Measurements from ENCODE around the gene ZNF768.

ZNF768 gene

DNA sequence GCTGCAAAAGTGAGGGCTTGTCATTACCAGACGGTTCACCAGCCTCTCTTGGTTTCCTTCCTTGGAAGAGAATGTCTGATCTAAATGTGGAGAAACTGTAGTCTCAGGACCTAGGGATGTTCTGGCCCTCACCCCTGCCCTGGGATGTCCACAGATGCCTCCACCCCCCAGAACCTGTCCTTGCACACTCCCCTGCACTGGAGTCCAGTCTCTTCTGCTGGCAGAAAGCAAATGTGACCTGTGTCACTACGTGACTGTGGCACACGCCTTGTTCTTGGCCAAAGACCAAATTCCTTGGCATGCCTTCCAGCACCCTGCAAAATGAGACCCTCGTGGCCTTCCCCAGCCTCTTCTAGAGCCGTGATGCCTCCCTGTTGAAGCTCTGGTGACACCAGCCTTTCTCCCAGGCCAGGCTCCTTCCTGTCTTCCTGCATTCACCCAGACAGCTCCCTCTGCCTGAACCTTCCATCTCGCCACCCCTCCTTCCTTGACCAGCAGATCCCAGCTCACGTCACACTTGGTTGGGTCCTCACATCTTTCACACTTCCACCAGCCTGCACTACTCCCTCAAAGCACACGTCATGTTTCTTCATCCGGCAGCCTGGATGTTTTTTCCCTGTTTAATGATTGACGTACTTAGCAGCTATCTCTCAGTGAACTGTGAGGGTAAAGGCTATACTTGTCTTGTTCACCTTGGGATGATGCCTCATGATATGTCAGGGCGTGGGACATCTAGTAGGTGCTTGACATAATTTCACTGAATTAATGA, 4.3 kb downstream of the ZNF768 start:
- no peak overlapping the region for H3K4me3 ChIP-seq (ENCODE audit: low read length)
- DNase-seq (ENCODE audit: low read depth), result no peak
- TF ChIP-seq CTCF (conservative IDR thresholded peaks at IDR 0.05; ENCODE audit: low read depth, low read length), result no peak

GRCh38 chr16:30521476-30521872, 4.9 kb downstream of the ZNF768 start:
- no peak for DNase-seq (ENCODE audit: low read depth)
- H3K4me3 ChIP-seq (ENCODE audit: low read length), result no peak overlapping the region
- no peak for TF ChIP-seq CTCF (conservative IDR thresholded peaks at IDR 0.05; ENCODE audit: low read depth, low read length)

DNA sequence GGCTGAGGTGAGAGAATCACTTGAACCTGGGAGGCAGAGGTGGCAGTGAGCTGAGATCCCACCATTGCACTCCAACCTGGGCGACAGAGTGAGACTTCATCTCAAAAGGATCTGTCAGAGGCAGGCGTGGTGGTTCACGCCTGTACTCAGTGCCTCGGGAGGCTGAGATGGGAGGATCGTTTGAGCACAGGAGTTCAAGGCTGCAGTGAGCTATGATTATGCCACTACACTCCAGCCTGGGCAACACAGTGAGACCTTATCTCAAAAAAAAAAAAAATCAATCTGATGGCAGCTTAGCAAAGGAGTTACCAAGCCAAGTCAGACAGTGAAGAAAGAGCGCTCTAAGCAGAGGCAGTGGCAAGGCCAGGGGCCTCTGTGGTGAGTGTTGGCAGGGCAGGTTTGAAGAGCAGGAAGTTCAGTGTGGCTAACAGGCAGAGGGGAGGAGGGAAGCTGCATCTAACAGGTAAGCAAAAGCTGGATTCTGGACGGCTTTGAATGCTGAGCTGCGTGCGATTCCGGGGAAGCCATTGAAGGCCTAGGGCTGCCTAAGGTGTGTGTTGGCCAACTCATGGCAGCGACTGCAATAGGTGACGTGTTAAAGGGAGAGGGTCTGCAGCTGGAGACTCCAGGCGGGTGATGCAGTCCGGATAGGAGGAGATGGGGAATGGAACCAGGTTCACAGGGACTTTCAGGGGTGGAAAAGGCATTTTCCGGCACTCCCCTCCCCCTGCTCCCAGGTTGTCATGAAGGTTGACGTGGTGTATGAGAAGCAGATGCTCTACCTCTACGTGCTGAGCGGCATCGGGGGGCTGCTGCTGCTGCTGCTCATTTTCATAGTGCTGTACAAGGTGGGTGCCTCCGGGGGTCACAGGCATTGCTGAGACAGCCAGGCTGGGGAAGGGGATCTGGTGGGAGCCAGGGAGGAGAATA, 7.0 kb downstream of the ZNF768 start:
- H3K4me3 ChIP-seq (ENCODE audit: low read length), result no peak overlapping the region
- no peak for TF ChIP-seq CTCF (conservative IDR thresholded peaks at IDR 0.05; ENCODE audit: low read depth, low read length)
- DNase-seq (ENCODE audit: low read depth), result no peak

DNA sequence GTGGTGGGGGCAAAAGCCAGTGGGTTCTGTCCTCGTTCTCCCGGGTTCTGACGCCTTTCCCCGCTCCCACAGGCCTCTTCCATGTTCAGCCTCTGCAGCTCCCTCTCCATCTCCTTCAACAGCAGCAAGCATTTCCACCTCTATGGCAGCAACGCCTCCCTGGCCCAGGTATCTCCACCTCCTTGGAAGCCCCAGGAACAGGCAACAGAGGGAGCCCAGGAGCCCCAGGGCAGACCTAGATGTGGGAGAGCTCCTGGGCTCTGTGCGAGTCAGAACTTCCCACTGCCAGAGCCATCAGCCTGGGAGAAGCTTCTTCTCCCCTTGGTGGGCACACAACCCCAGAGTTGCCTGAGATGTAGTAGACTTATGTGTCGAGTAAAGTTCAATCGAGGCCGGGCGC, 7.8 kb downstream of the ZNF768 start:
- DNase-seq (ENCODE audit: low read depth), result no peak
- H3K4me3 ChIP-seq (ENCODE audit: low read length), result no peak overlapping the region
- TF ChIP-seq CTCF (conservative IDR thresholded peaks at IDR 0.05; ENCODE audit: low read depth, low read length), result no peak

- TF ChIP-seq CTCF (conservative IDR thresholded peaks at IDR 0.05; ENCODE audit: low read depth, low read length), result no peak
- no peak overlapping the region for H3K4me3 ChIP-seq (ENCODE audit: low read length)
- DNase-seq (ENCODE audit: low read depth), result no peak
Observed at GRCh38 chr16:30515275-30515674, 11.1 kb downstream of the ZNF768 start.

DNA sequence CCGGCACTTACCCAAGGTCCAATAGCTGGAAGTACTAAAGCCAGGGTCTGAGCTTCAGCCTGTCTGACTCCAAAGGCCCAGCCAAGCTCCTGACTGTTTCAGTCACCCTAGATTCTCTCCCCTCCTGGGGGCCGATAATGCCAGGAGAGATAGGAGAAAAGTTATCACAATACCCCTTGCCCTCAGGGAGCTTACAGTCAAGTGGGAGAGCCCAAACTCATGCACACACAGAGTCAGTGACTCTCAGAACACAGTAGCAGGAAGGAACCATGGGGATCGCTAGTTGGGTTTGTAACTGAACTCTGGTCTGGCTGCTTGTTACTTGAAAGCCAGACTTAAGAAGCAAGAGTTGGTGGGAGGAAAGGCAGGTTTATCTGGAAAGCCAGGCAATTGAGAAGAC, 14.9 kb downstream of the ZNF768 start:
- no peak overlapping the region for H3K4me3 ChIP-seq (ENCODE audit: low read length)
- no peak for DNase-seq (ENCODE audit: low read depth)
- TF ChIP-seq CTCF (conservative IDR thresholded peaks at IDR 0.05; ENCODE audit: low read depth, low read length), result no peak

All from retinal pigment epithelial cell (primary cell).